Endodermal cell (in vitro differentiated cells): ENCODE data around the gene MYO18B. TPM values are rescaled to one million over a fixed set of nuclear protein-coding genes. Genes with fewer than 3 reads are reported as not detected.

Source experiments
- DNase-seq: peaks from one replicate; pipeline ENCODE4 v3.0.0-alpha.2; 2017
- H3K27ac ChIP-seq: 2 replicates; pipeline ENCODE4 v1.5.1; 2013; ENCODE audit warnings: mild to moderate bottlenecking, low read depth, low read length, moderate library complexity
- H3K27me3 ChIP-seq: 2 replicates; pipeline ENCODE4 v1.6.1; 2013; ENCODE audit warnings: mild to moderate bottlenecking, low read length, moderate library complexity; ENCODE audit not compliant: insufficient read depth, control insufficient read depth, poor library complexity, severe bottlenecking
- H3K36me3 ChIP-seq: 2 replicates; pipeline ENCODE4 v1.7.0; 2013; ENCODE audit warnings: mild to moderate bottlenecking, low read length, moderate library complexity; ENCODE audit not compliant: control insufficient read depth, insufficient read depth
- H3K4me1 ChIP-seq: one replicate; pipeline ENCODE4 v1.7.0; 2013; ENCODE audit warnings: low read length; ENCODE audit not compliant: control insufficient read depth, insufficient read depth
- H3K4me3 ChIP-seq: 2 replicates; pipeline ENCODE4 v1.5.1; 2013; ENCODE audit warnings: mild to moderate bottlenecking, low read length, moderate library complexity
- H3K9ac ChIP-seq: 2 replicates; pipeline ENCODE4 v1.6.1; 2013; ENCODE audit warnings: mild to moderate bottlenecking, low read length, moderate library complexity; ENCODE audit not compliant: poor library complexity, severe bottlenecking; ENCODE audit errors: extremely low read depth
- H3K9me3 ChIP-seq: 2 replicates; pipeline ENCODE4 v1.6.1; 2013; ENCODE audit warnings: mild to moderate bottlenecking, low read length, moderate library complexity; ENCODE audit not compliant: control insufficient read depth
- H3K27ac Mint-ChIP-seq: 2 replicates; pipeline ENCODE4 v1.8.0; 2020; ENCODE audit warnings: mixed read lengths
- H3K27me3 Mint-ChIP-seq: 2 replicates; pipeline ENCODE4 v1.8.0; 2021; ENCODE audit warnings: mild to moderate bottlenecking, mixed read lengths; ENCODE audit not compliant: insufficient read depth
- H3K36me3 Mint-ChIP-seq: 2 replicates; pipeline ENCODE4 v1.8.0; 2020; ENCODE audit warnings: low read depth, mixed read lengths
- H3K4me1 Mint-ChIP-seq: 2 replicates; pipeline ENCODE4 v1.8.0; 2020; ENCODE audit warnings: mixed read lengths
- H3K4me3 Mint-ChIP-seq: 2 replicates; pipeline ENCODE4 v1.8.0; 2020; ENCODE audit warnings: mild to moderate bottlenecking, moderate library complexity, mixed read lengths
- H3K9me3 Mint-ChIP-seq: 2 replicates; pipeline ENCODE4 v1.8.0; 2020; ENCODE audit warnings: mild to moderate bottlenecking, mixed read lengths
- CTCF ChIP-seq: fragments of 200-600 bp; sonication (generic); conservative IDR thresholded peaks from 2 replicates; pipeline ENCODE4 v1.5.0; 2021; ENCODE audit warnings: antibody characterized with exemption, mild to moderate bottlenecking
- WGBS, 2 experiments: methylation state at CpG; one replicate each; pipeline versions ENCODE4 v1.1.5 to v1.1.7; 2013; ENCODE audit warnings: missing lambda C conversion rate in 2 of 2, mixed read lengths in 1 of 2; ENCODE audit not compliant: insufficient coverage in 1 of 2, insufficient read length in 1 of 2; 5-methylcytosine and 5-hydroxymethylcytosine counted together
- total RNA-seq, 2 donors: library from RNA; stranded (reverse); fragmentation: NEBNext Ultra II Directional in 1 of 2; extraction: Animal tissue kit (Norgen Biotek cat#: 25700) in 1 of 2; gene quantifications; 2 replicates in 1 of 2; 3 replicates in 1 of 2; pipeline ENCODE4 v1.2.1, GENCODE V29; 2021

MYO18B gene
- total RNA-seq, 2 donors from 2014 or later = 0.77 to 0.84 TPM

GRCh38 chr22:25760848-25761595 is 19.0 kb downstream of the MYO18B start:
- no peaks in the 10 kb centered on the region for H3K36me3 Mint-ChIP-seq
- H3K4me3 ChIP-seq = no peak overlapping the region
- DNase-seq = no peak
- TF ChIP-seq CTCF = no peak
- no peaks in the 10 kb centered on the region for H3K27me3 ChIP-seq
- H3K9ac ChIP-seq = no peak overlapping the region
- H3K4me1 Mint-ChIP-seq = peaks cover 6% of the 10 kb centered on the region
- no peak overlapping the region for H3K27ac ChIP-seq
- H3K9me3 Mint-ChIP-seq = no peaks in the 10 kb centered on the region
- H3K4me1 ChIP-seq = no peaks in the 10 kb centered on the region
- no peaks in the 10 kb centered on the region for H3K9me3 ChIP-seq
- H3K4me3 Mint-ChIP-seq = no peak overlapping the region
- WGBS, 2 experiments = 83 to 100% methylated on average over 7 to 15 of the region's 15 CpGs
- no peaks in the 10 kb centered on the region for H3K36me3 ChIP-seq
- no peak overlapping the region for H3K27ac Mint-ChIP-seq
- peaks cover 5% of the 10 kb centered on the region for H3K27me3 Mint-ChIP-seq

- Mint-ChIP-seq H3K4me3 (no peak overlapping the region), H3K27ac (no peak overlapping the region), H3K27me3 (peaks cover 5% of the 10 kb centered on the region), H3K9me3 (peaks cover 8% of the 10 kb centered on the region), H3K4me1 (peaks cover 6% of the 10 kb centered on the region), H3K36me3 (no peaks in the 10 kb centered on the region)
- no peak for DNase-seq
- Histone ChIP-seq H3K27ac (no peak overlapping the region), H3K27me3 (no peaks in the 10 kb centered on the region), H3K9ac (no peak overlapping the region), H3K4me3 (no peak overlapping the region), H3K4me1 (no peaks in the 10 kb centered on the region), H3K9me3 (no peaks in the 10 kb centered on the region), H3K36me3 (no peaks in the 10 kb centered on the region)
- no peak for TF ChIP-seq CTCF
- WGBS, 2 experiments = 91 to 92% methylated on average over 5 of the region's 5 CpGs
These were observed 20.2 kb downstream of the MYO18B start for GRCh38 chr22:25762147-25762546.

DNA sequence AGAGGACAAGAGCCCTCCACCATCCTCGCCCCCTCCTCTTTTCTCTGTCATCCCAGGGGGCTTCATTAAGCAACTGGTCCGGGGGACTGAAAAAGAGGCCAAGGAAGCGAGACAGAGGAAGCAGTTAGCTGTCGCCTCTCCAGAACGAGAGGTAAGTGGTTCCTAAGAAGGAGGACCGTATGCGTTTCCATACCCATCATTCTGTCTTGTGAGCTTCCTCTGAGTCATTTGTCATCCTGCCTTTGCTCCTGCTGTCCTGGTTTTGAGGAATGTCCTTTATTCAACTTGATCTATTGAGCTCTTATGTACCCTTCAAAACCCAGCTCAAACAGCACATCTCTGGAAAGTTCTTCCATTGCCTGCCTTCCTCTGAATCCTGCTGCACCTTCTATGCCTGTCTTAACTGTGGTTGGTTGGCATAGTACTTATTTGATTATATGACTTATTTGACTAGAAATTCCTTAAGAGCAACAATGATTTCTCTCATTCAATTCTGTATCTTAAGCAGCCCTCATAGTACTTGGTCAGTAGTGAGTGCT is 21.3 kb downstream of the MYO18B start:
- Mint-ChIP-seq H3K36me3 (no peaks in the 10 kb centered on the region), H3K27ac (no peak overlapping the region), H3K4me1 (peaks cover 6% of the 10 kb centered on the region), H3K27me3 (peaks cover 8% of the 10 kb centered on the region), H3K9me3 (peaks cover 8% of the 10 kb centered on the region), H3K4me3 (no peak overlapping the region)
- Histone ChIP-seq H3K27ac (no peak overlapping the region), H3K4me1 (no peaks in the 10 kb centered on the region), H3K36me3 (no peaks in the 10 kb centered on the region), H3K4me3 (no peak overlapping the region), H3K9me3 (no peaks in the 10 kb centered on the region), H3K27me3 (no peaks in the 10 kb centered on the region), H3K9ac (no peak overlapping the region)
- no peak for DNase-seq
- TF ChIP-seq CTCF = no peak
- 65 to 80% methylated on average over 6 to 7 of the region's 7 CpGs for WGBS, 2 experiments
